Esophagus muscularis mucosa (tissue), 4 donors: ENCODE results near the gene CXCL8. TPM values are rescaled to one million over a fixed set of nuclear protein-coding genes. Genes with fewer than 3 reads are reported as not detected.

ENCODE experiments used
- DNase-seq: peaks from one replicate; pipeline ENCODE4 v3.0.0-alpha.2; 2017; ENCODE audit errors: extremely low spot score
- H3K27ac ChIP-seq, 4 donors: fragments of 200-600 bp; sonication (generic); replicated peaks in 1 of 4; 1 replicate in 3 of 4; 2 replicates in 1 of 4; pipeline ENCODE4 v1.5.1; 2016 to 2019; ENCODE audit warnings: mild to moderate bottlenecking in 1 of 4
- H3K27me3 ChIP-seq, 4 donors: fragments of 200-600 bp; sonication (generic); one replicate each; pipeline versions ENCODE4 v1.5.1 to v1.6.0; 2016 to 2019
- H3K36me3 ChIP-seq, 4 donors: fragments of 200-600 bp; sonication (generic); one replicate each; pipeline ENCODE4 v1.5.1; 2016 to 2019
- H3K4me1 ChIP-seq, 4 donors: fragments of 200-600 bp; sonication (generic); one replicate each; pipeline ENCODE4 v1.5.1; 2016 to 2019
- H3K4me3 ChIP-seq, 4 donors: fragments of 200-600 bp; sonication (generic); 1 replicate in 2 of 4; 2 replicates in 2 of 4; pipeline ENCODE4 v1.5.1; 2016 to 2019; ENCODE audit warnings: mild to moderate bottlenecking in 4 of 4, moderate library complexity in 1 of 4
- H3K9me3 ChIP-seq, 4 donors: fragments of 200-600 bp; sonication (generic); 1 replicate in 3 of 4; 2 replicates in 1 of 4; pipeline ENCODE4 v1.5.1; 2016 to 2019
- EP300 ChIP-seq: sonication (generic); formaldehyde crosslinking; IDR thresholded peaks from one replicate; pipeline ENCODE4 v1.6.1; 2017; ENCODE audit warnings: antibody characterized with exemption
- POLR2A ChIP-seq: fragments of 450-650 bp; IDR thresholded peaks from one replicate; pipeline ENCODE4 v1.6.1; 2017; ENCODE audit warnings: antibody characterized with exemption, moderate library complexity, mild to moderate bottlenecking, low read depth
- POLR2AphosphoS5 ChIP-seq, 2 donors: sonication (generic); formaldehyde crosslinking; IDR thresholded peaks; one replicate each; pipeline ENCODE4 v1.6.1; 2017; ENCODE audit warnings: antibody characterized with exemption in 2 of 2
- WGBS: methylation state at CpG from one replicate; pipeline ENCODE4 v1.1.5; 2018; 5-methylcytosine and 5-hydroxymethylcytosine counted together
- intact Hi-C: fragments of 100-400 bp; cut with DNase I; formaldehyde crosslinking; loops from one replicate; pipeline ENCODE4 v1.15.1; 2023
- total RNA-seq, 4 donors: library from RNA; depleted of rRNA; stranded (reverse); fragments of >200 nt; gene quantifications; one replicate each; pipeline versions ENCODE4 v1.1.0 to v1.2.1, GENCODE V29; 2016
- TF ChIP-seq, protein P1 (sequence below), 3 experiments: fragments of 200-600 bp in 2 of 3; fragments of 450-650 bp in 1 of 3; sonication (generic) in 2 of 3; IDR thresholded peaks; one replicate each; pipeline ENCODE4 v1.5.1; 2017 to 2019; ENCODE audit warnings: antibody characterized with exemption in 3 of 3, mild to moderate bottlenecking in 2 of 3, moderate library complexity in 1 of 3

The CXCL8 gene
- total RNA-seq, 4 donors from 2014 or later, result 8.0 TPM; not detected in 3

DNA sequence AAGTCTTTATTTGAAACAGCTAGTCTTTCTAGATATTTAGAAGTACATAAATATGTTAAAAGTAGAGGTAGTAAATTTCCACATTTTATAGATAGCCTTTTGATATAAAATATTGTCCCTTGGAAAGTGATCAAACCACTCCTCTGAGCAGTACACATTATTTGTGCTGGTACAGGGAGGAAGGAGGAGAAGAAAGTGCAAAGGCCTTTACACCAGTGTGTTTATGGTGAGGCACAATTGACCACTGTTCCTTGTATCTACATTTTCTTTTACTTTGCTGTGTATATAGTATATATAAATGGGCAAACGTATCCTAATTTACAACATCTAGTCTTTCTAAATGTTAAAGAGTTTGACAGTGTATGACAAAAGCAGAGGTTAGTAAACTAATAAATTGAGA is 39.9 kb downstream of the CXCL8 start:
- Histone ChIP-seq H3K27ac (no peak overlapping the region), H3K36me3 (no peaks in the 10 kb centered on the region), H3K4me1 (peaks cover 6 to 25% (median 14%) of the 10 kb centered on the region in 4 donors), H3K27me3 (no peaks in the 10 kb centered on the region), H3K9me3 (no peaks in the 10 kb centered on the region), H3K4me3 (no peak overlapping the region)
- TF ChIP-seq, protein P1, sequence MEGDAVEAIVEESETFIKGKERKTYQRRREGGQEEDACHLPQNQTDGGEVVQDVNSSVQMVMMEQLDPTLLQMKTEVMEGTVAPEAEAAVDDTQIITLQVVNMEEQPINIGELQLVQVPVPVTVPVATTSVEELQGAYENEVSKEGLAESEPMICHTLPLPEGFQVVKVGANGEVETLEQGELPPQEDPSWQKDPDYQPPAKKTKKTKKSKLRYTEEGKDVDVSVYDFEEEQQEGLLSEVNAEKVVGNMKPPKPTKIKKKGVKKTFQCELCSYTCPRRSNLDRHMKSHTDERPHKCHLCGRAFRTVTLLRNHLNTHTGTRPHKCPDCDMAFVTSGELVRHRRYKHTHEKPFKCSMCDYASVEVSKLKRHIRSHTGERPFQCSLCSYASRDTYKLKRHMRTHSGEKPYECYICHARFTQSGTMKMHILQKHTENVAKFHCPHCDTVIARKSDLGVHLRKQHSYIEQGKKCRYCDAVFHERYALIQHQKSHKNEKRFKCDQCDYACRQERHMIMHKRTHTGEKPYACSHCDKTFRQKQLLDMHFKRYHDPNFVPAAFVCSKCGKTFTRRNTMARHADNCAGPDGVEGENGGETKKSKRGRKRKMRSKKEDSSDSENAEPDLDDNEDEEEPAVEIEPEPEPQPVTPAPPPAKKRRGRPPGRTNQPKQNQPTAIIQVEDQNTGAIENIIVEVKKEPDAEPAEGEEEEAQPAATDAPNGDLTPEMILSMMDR (IDR thresholded peaks at IDR 0.05), result no peak
- TF ChIP-seq POLR2A (no peak), EP300 (no peak), POLR2AphosphoS5 (IDR thresholded peaks at IDR 0.05) (no peak)
- intact Hi-C loops, result no loop called here
- no peak for DNase-seq
- WGBS, result 80% methylated on average over 1 of the region's 1 CpG

- Histone ChIP-seq H3K9me3 (no peaks in the 10 kb centered on the region), H3K27ac (no peak overlapping the region), H3K36me3 (no peaks in the 10 kb centered on the region), H3K4me3 (no peak overlapping the region), H3K4me1 (peaks cover 1 to 19% (median 9%) of the 10 kb centered on the region in 4 donors), H3K27me3 (no peaks in the 10 kb centered on the region)
- TF ChIP-seq POLR2A (no peak), EP300 (no peak), POLR2AphosphoS5 (IDR thresholded peaks at IDR 0.05) (no peak)
- TF ChIP-seq, protein P1 (IDR thresholded peaks at IDR 0.05), result no peak
- WGBS, result 55% methylated on average over 2 of the region's 2 CpGs
- intact Hi-C loops, result no loop called here
- no peak for DNase-seq
These were observed 40.5 kb downstream of the CXCL8 start for GRCh38 chr4:73780834-73781233.

DNA sequence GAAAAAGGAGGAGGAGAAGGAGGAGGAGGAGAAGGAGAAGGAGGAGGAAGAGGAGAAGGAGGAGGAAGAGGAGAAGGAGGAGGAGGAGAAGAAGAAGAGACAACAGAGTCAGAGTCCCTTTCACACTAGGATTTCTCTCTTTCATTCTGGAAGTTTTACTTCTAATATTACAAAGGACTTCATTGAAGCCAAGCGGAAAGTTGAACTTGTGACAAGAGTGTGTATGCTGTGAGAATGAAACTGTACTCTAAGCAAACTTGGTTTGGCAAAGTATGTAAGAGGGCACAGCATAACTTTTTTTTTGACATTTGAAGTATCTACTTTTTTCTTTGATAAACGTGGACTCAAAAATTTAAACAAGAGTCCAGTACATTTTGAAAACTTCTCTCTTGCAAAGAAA is 48.0 kb downstream of the CXCL8 start:
- H3K4me3 ChIP-seq, result no peak overlapping the region
- H3K9me3 ChIP-seq, result peaks cover 0 to 6% (median 0%) of the 10 kb centered on the region in 4 donors
- no peak for TF ChIP-seq EP300
- no peak for TF ChIP-seq POLR2A
- TF ChIP-seq POLR2AphosphoS5 (IDR thresholded peaks at IDR 0.05), result no peak
- TF ChIP-seq, protein P1 (IDR thresholded peaks at IDR 0.05), result no peak
- WGBS, result 68% methylated on average over 2 of the region's 2 CpGs
- H3K27ac ChIP-seq, result no peak overlapping the region
- DNase-seq, result no peak
- intact Hi-C loops, result no loop called here
- no peaks in the 10 kb centered on the region for H3K4me1 ChIP-seq
- H3K27me3 ChIP-seq, result no peaks in the 10 kb centered on the region
- no peaks in the 10 kb centered on the region for H3K36me3 ChIP-seq

Other genes with a start within 250 kb of the CXCL8 start
- gene RASSF6, start 120.1 kb upstream of the CXCL8 start, total RNA-seq, result 1 to 10 TPM in 1 of 4 donors, under 1 TPM in 3; 0.26 to 1.2 (median 0.62) TPM
- gene CXCL6, start 96.1 kb downstream of the CXCL8 start, total RNA-seq, result 1 to 10 TPM in 1 of 4 donors, under 1 TPM in 1, not detected in 2; 0.66 to 1.8 TPM
- gene PF4V1, start 112.7 kb downstream of the CXCL8 start, total RNA-seq, result not detected
- gene CXCL1, start 128.8 kb downstream of the CXCL8 start, total RNA-seq, result 1 to 10 TPM in 3 of 4 donors, not detected in 1; 1.8 to 9.1 (median 3.4) TPM
- 1 to 10 TPM in 1 of 4 donors, not detected in 3; 3.5 TPM for gene PF4, start 241.5 kb downstream of the CXCL8 start, total RNA-seq
- 10 to 100 TPM in 1 of 4 donors, not detected in 3; 10.1 TPM for gene PPBP, start 247.6 kb downstream of the CXCL8 start, total RNA-seq